ENCODE measurements around the gene GSKIP. TPM values are rescaled to one million over a fixed set of nuclear protein-coding genes. Genes with fewer than 3 reads are reported as not detected.

Gene GSKIP
- total RNA-seq, 4 donors from 2014 or later, result 6.7 to 15.1 (median 8.6) TPM

GRCh38 chr14:96380735-96381134 is 17.4 kb downstream of the GSKIP start:
- Histone ChIP-seq H3K4me3 (no peak overlapping the region), H3K27ac (no peak overlapping the region), H3K36me3 (peaks cover 0 to 9% of the 10 kb centered on the region in 2 donors), H3K27me3 (no peaks in the 10 kb centered on the region), H3K4me1 (no peaks in the 10 kb centered on the region), H3K9me3 (no peaks in the 10 kb centered on the region)
- intact Hi-C loops (cut with DNase I; ENCODE audit: low total_unique reads), result no loop called here
- TF ChIP-seq POLR2A (IDR thresholded peaks at IDR 0.05) (no peak), CTCF (IDR thresholded peaks at IDR 0.05 in 4 of 5, conservative IDR thresholded peaks at IDR 0.05 in 1 of 5) (no peak)
- DNase-seq (no peak), ATAC-seq (no peak)
- in situ Hi-C loops (cut with MboI; ENCODE audit: low sequenced_read_pairs in 4 of 4), result no loop called here

- in situ Hi-C loops (cut with MboI; ENCODE audit: low sequenced_read_pairs in 4 of 4), result no loop called here
- H3K4me1 ChIP-seq, result no peaks in the 10 kb centered on the region
These were observed 20.1 kb downstream of the GSKIP start for GRCh38 chr14:96383445-96383844.

GRCh38 chr14:96384053-96384452 is 20.7 kb downstream of the GSKIP start:
- Histone ChIP-seq H3K9me3 (no peaks in the 10 kb centered on the region), H3K4me1 (no peaks in the 10 kb centered on the region), H3K36me3 (peaks cover 0 to 9% of the 10 kb centered on the region in 2 donors), H3K27ac (no peak overlapping the region), H3K27me3 (no peaks in the 10 kb centered on the region), H3K4me3 (no peak overlapping the region)
- TF ChIP-seq POLR2A (IDR thresholded peaks at IDR 0.05) (no peak), CTCF (IDR thresholded peaks at IDR 0.05 in 4 of 5, conservative IDR thresholded peaks at IDR 0.05 in 1 of 5) (no peak)
- intact Hi-C loops (cut with DNase I; ENCODE audit: low total_unique reads), result no loop called here
- in situ Hi-C loops (cut with MboI; ENCODE audit: low sequenced_read_pairs in 4 of 4), result no loop called here
- ATAC-seq (no peak), DNase-seq (no peak)

More at GRCh38 chr14:96383445-96383844, 20.1 kb downstream of the GSKIP start:
- intact Hi-C loops (cut with DNase I; ENCODE audit: low total_unique reads), result no loop called here
- H3K27me3 ChIP-seq, result no peaks in the 10 kb centered on the region
- DNase-seq, result no peak
- no peak for ATAC-seq
- no peak overlapping the region for H3K4me3 ChIP-seq
- TF ChIP-seq CTCF (IDR thresholded peaks at IDR 0.05 in 4 of 5, conservative IDR thresholded peaks at IDR 0.05 in 1 of 5) (no peak), POLR2A (IDR thresholded peaks at IDR 0.05) (no peak)
- no peaks in the 10 kb centered on the region for H3K9me3 ChIP-seq
- H3K27ac ChIP-seq, result no peak overlapping the region
- H3K36me3 ChIP-seq, result peaks cover 0 to 9% of the 10 kb centered on the region in 2 donors

- Histone ChIP-seq H3K4me3 (no peak overlapping the region), H3K27me3 (no peaks in the 10 kb centered on the region), H3K27ac (no peak overlapping the region), H3K4me1 (no peaks in the 10 kb centered on the region), H3K9me3 (no peaks in the 10 kb centered on the region), H3K36me3 (peaks cover 0 to 9% of the 10 kb centered on the region in 2 donors)
- in situ Hi-C loops (cut with MboI; ENCODE audit: low sequenced_read_pairs in 4 of 4) (no loop called here), intact Hi-C loops (cut with DNase I; ENCODE audit: low total_unique reads) (no loop called here)
- no peak for TF ChIP-seq CTCF (IDR thresholded peaks at IDR 0.05 in 4 of 5, conservative IDR thresholded peaks at IDR 0.05 in 1 of 5)
- TF ChIP-seq POLR2A (IDR thresholded peaks at IDR 0.05), result no peak
- DNase-seq (no peak), ATAC-seq (no peak)
These were observed 21.4 kb downstream of the GSKIP start for GRCh38 chr14:96384740-96385139.

- Histone ChIP-seq H3K36me3 (peaks cover 0 to 9% of the 10 kb centered on the region in 2 donors), H3K4me1 (peaks cover 0 to under 1% of the 10 kb centered on the region in 2 donors)
- in situ Hi-C loops (cut with MboI; ENCODE audit: low sequenced_read_pairs in 4 of 4), result no loop called here
These were observed 22.1 kb downstream of the GSKIP start for GRCh38 chr14:96385385-96385784.

More at GRCh38 chr14:96385385-96385784, 22.1 kb downstream of the GSKIP start:
- ATAC-seq, result no peak
- H3K4me3 ChIP-seq, result no peak overlapping the region
- H3K27me3 ChIP-seq, result no peaks in the 10 kb centered on the region
- no peak overlapping the region for H3K27ac ChIP-seq
- TF ChIP-seq CTCF (IDR thresholded peaks at IDR 0.05 in 4 of 5, conservative IDR thresholded peaks at IDR 0.05 in 1 of 5) (no peak), POLR2A (IDR thresholded peaks at IDR 0.05) (no peak)
- intact Hi-C loops (cut with DNase I; ENCODE audit: low total_unique reads), result no loop called here
- no peaks in the 10 kb centered on the region for H3K9me3 ChIP-seq
- no peak for DNase-seq

All from gastrocnemius medialis (tissue), 4 donors.